K562 (cell line): Measurements from ENCODE around the gene FGF11. TPM values are rescaled to one million over a fixed set of nuclear protein-coding genes. Genes with fewer than 3 reads are reported as not detected.
A peak's percentile ranks its signal among the peaks of the same experiment; 100 is the strongest.

Source experiments
- ATF1 ChIP-seq, 2 experiments: fragments of 450-650 bp in 1 of 2; IDR thresholded peaks; 2 replicates each; pipeline ENCODE4 v1.6.1; 2016; ENCODE audit warnings: missing compliant biosample characterization in 1 of 2, missing genetic modification characterization in 1 of 2
- BCOR ChIP-seq: fragments of 450-650 bp; IDR thresholded peaks from 2 replicates; pipeline ENCODE4 v1.6.1; 2016
- CEBPZ ChIP-seq: fragments of 150-350 bp; IDR thresholded peaks from 2 replicates; pipeline ENCODE4 v1.6.1; 2014; ENCODE audit warnings: low read depth, mild to moderate bottlenecking, low read length, borderline replicate concordance
- E2F8 ChIP-seq: fragments of 450-650 bp; IDR thresholded peaks from 2 replicates; pipeline ENCODE4 v1.7.1; 2018; ENCODE audit warnings: mild to moderate bottlenecking, low read depth; ENCODE audit not compliant: partially characterized antibody
- GATAD2A ChIP-seq: fragments of 450-650 bp; IDR thresholded peaks from 2 replicates; pipeline ENCODE4 v1.6.1; 2017
- LCOR ChIP-seq: sonication (generic); formaldehyde crosslinking; IDR thresholded peaks from 2 replicates; pipeline ENCODE4 v1.8.0; 2022; ENCODE audit warnings: mild to moderate bottlenecking, missing genetic modification reagents
- MAFK ChIP-seq: IDR thresholded peaks from 2 replicates; pipeline ENCODE4 v1.6.1; 2011; ENCODE audit warnings: low read length, improper control_type of control experiment
- MTA3 ChIP-seq: fragments of 450-650 bp; formaldehyde crosslinking; IDR thresholded peaks from 2 replicates; pipeline ENCODE4 v1.6.1; 2017; ENCODE audit warnings: mild to moderate bottlenecking, borderline replicate concordance
- MYC ChIP-seq, 2 experiments: fragments of 250-450 bp in 1 of 2; sonication (Bioruptor Pico) in 1 of 2; IDR thresholded peaks; 2 replicates each; pipeline versions ENCODE4 v1.5.1 to v1.6.1; 2012 to 2021; ENCODE audit warnings: low read depth in 2 of 2, borderline replicate concordance in 1 of 2, improper control_type of control experiment in 1 of 2, low read length in 1 of 2, mild to moderate bottlenecking in 1 of 2, moderate library complexity in 1 of 2
- NELFE ChIP-seq: IDR thresholded peaks from 2 replicates; pipeline ENCODE4 v1.6.1; 2011; ENCODE audit warnings: mild to moderate bottlenecking; ENCODE audit not compliant: insufficient read depth, insufficient read length
- OTX1 ChIP-seq: fragments of 450-650 bp; formaldehyde crosslinking; IDR thresholded peaks from 2 replicates; pipeline ENCODE4 v1.4.0; 2022; ENCODE audit warnings: mild to moderate bottlenecking
- POLR2B ChIP-seq: fragments of 450-650 bp; IDR thresholded peaks from 2 replicates; pipeline ENCODE4 v1.6.1; 2018; ENCODE audit warnings: low read depth; ENCODE audit not compliant: partially characterized antibody
- POLR3A ChIP-seq: IDR thresholded peaks from 2 replicates; pipeline ENCODE4 v1.6.1; 2011; ENCODE audit warnings: borderline replicate concordance, mild to moderate bottlenecking, moderate library complexity; ENCODE audit not compliant: insufficient read length, insufficient read depth; ENCODE audit errors: extremely low read depth
- SMAD4 ChIP-seq: fragments of 250-450 bp; sonication (Bioruptor Pico); conservative IDR thresholded peaks from 2 replicates; pipeline ENCODE4 v1.8.0; 2021; ENCODE audit warnings: inconsistent platforms, mild to moderate bottlenecking, moderate library complexity
- TBP ChIP-seq: optimal IDR thresholded peaks from 2 replicates; pipeline ENCODE3; 2011; ENCODE audit warnings: low read depth, low read length, improper control_type of control experiment
- ZNF121 ChIP-seq: sonication (generic); formaldehyde crosslinking; conservative IDR thresholded peaks from 2 replicates; pipeline ENCODE4 v1.8.0; 2022; ENCODE audit warnings: missing genetic modification reagents
- ZNF398 ChIP-seq: fragments of 250-450 bp; sonication (Bioruptor Pico); IDR thresholded peaks from 2 replicates; pipeline ENCODE4 v1.8.0; 2021; ENCODE audit warnings: moderate library complexity, mild to moderate bottlenecking, inconsistent platforms
- polyA plus RNA-seq, 8 experiments: library from polyadenylated mRNA; depleted of rRNA in 4 of 8; stranded (reverse) in 5 of 8; unstranded in 3 of 8; fragments of >200 nt; fragmentation: Nextera tagmentation in 2 of 8; fragmentation: Illumina TruSeq in 1 of 8; extraction: Ambion mirVana in 2 of 8; extraction: Trizol in 1 of 8; gene quantifications; 2 replicates each; pipeline versions ENCODE4 v1.2.1 to v1.2.3, GENCODE V29; 2011 to 2014; ENCODE audit warnings: inconsistent platforms in 1 of 8, missing spikeins in 1 of 8
- total RNA-seq, 7 experiments: library from RNA; depleted of rRNA in 6 of 7; stranded (reverse); fragments of >200 nt in 6 of 7; fragmentation: Illumina TruSeq in 2 of 7; extraction: Trizol in 2 of 7; gene quantifications; 2 replicates each; pipeline versions ENCODE4 v1.2.1 to v1.2.3, GENCODE V29; 2011 to 2021; ENCODE audit warnings: low replicate concordance in 1 of 7

Gene FGF11
- total and polyA plus RNA-seq, 9 of the 15 experiments (the other 6 are each of a cell fraction or from before 2014, with no cell fraction given), result 1.2 to 7.5 (median 3.0) TPM

GRCh38 chr17:7484067-7484918, 45.0 kb downstream of the FGF11 start, which contains the start of gene POLR2A (continued):
- TF ChIP-seq POLR3A (no peak), MTA3 (peak; percentile 87), ATF1 (CRISPR knock-in tag; IDR thresholded peaks at IDR 0.05) (0 out of 2 replicates have a peak, but pooled peaks have one; percentile 10), ATF1 (tag; IDR thresholded peaks at IDR 0.05) (no peak; the same call in 1 of the 2 replicates), MYC (IDR thresholded peaks at IDR 0.05; ENCODE audit: low read depth, low read length) (peak; percentile 55; the same call in 1 of the 2 replicates), MYC (CRISPR knock-in tag; IDR thresholded peaks at IDR 0.05; ENCODE audit: borderline replicate concordance, low read depth) (no peak), LCOR (peak; percentile 42; the same call in 1 of the 2 replicates), E2F8 (peak; percentile 50), POLR2B (peak; percentile 99), SMAD4 (CRISPR knock-in tag) (peak; percentile 58), NELFE (peak; percentile 99), BCOR (peak; percentile 27; the same call in 1 of the 2 replicates), ZNF121 (no peak), ZNF398 (no peak), MAFK (no peak), GATAD2A (peak; percentile 21; the same call in 1 of the 2 replicates), TBP (peak; percentile 98), CEBPZ (no peak; the same call in 1 of the 2 replicates), OTX1 (peak; percentile 93)
